GM18868 (cell line): Measurements from ENCODE around the gene PODN.
A peak's percentile ranks its signal among the peaks of the same experiment; 100 is the strongest.

Experiments used
- ATAC-seq: cut with Tn5 transposase; IDR thresholded peaks from one replicate; pipeline ENCODE4 v1.9.1; 2021; ENCODE audit warnings: mild to moderate bottlenecking, moderate library complexity; ENCODE audit not compliant: unreplicated experiment

The PODN gene

GRCh38 chr1:53061859-53062707, at the start of gene PODN:
Gene PODN, plus strand, starts transcription at chr1:53062213. Its CDS starts 7,643 bp downstream, at chr1:53069856.
- ATAC-seq, result no peak

GRCh38 chr1:53014791-53015507, 47.1 kb upstream of the PODN start:
- peak; percentile 90 for ATAC-seq

GRCh38 chr1:53015508-53015860, 46.5 kb upstream of the PODN start:
- ATAC-seq, result no peak

- ATAC-seq, result no peak
Observed at GRCh38 chr1:53016705-53017104, 45.3 kb upstream of the PODN start.

GRCh38 chr1:53020588-53020987, 41.4 kb upstream of the PODN start:
- ATAC-seq, result no peak

GRCh38 chr1:53022179-53022578, 39.8 kb upstream of the PODN start:
- ATAC-seq, result no peak

- ATAC-seq, result no peak
Observed at GRCh38 chr1:53023546-53023945, 38.5 kb upstream of the PODN start.

GRCh38 chr1:53024117-53024516, 37.9 kb upstream of the PODN start:
- ATAC-seq, result no peak

GRCh38 chr1:53025034-53025768, 36.8 kb upstream of the PODN start:
- ATAC-seq, result no peak

- no peak for ATAC-seq
Observed at GRCh38 chr1:53025769-53026112, 36.3 kb upstream of the PODN start.

- no peak for ATAC-seq
Observed at GRCh38 chr1:53026254-53026653, 35.8 kb upstream of the PODN start.

GRCh38 chr1:53031732-53032131, 30.3 kb upstream of the PODN start:
- ATAC-seq, result no peak

GRCh38 chr1:53037159-53037558, 24.9 kb upstream of the PODN start:
- ATAC-seq, result no peak

GRCh38 chr1:53038566-53038965, 23.4 kb upstream of the PODN start:
- ATAC-seq, result no peak

GRCh38 chr1:53043271-53043670, 18.7 kb upstream of the PODN start:
- ATAC-seq, result no peak

GRCh38 chr1:53044926-53045325, 17.1 kb upstream of the PODN start:
- no peak for ATAC-seq

GRCh38 chr1:53046930-53047329, 15.1 kb upstream of the PODN start:
- ATAC-seq, result no peak

GRCh38 chr1:53047737-53048736, 14.0 kb upstream of the PODN start:
- ATAC-seq, result no peak

GRCh38 chr1:53048960-53049573, 12.9 kb upstream of the PODN start:
- no peak for ATAC-seq

GRCh38 chr1:53049574-53049967, 12.4 kb upstream of the PODN start:
- no peak for ATAC-seq
